ENCODE data around the gene TMEM239.
"Not testable (repeated sequence)": the region's sequence is repeated elsewhere in the genome, so short reads cannot be mapped to it uniquely, and the experiment has no call there.

The TMEM239 gene

DNA sequence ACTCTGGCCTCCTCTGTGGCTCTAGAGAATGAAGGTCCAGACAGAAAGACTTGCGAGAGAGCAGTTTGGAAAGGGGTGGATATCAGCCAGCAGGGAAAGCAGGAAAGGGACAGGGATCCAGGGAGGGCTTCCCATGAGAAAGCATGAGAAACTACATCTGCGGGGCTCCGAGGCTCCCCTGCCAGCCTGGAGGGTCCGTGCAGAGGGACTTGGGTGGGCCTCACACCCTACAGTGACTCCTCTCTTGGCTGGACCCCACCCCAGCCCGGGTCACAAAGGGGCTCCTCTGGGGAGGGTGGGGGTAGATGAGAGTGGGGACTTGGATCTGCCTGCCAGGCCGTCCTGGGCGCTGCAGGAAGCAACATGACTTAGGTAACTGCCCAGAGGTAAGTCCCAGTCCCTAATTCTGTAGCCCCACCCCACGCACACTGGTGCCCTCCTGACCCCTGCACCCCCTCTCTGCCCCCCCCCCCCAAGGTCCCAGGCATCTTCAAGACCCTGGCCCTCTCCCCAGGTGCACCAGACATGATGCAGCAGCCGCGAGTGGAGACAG, at the start of gene TMEM239:
TMEM239 (plus strand) TSS at position 335 of the 553 bp plus-strand sequence; CDS start at position 526, 191 bp downstream.
- Histone ChIP-seq H3K9ac (ENCODE audit: low read depth, low read length) (no peak within 1 kb of the TSS), H3K36me3 (ENCODE audit: control insufficient read depth, insufficient read depth, low read length) (no peaks in the 10 kb centered on the region), H3K9me3 (ENCODE audit: control insufficient read depth, insufficient read depth, low read length) (no peaks in the 10 kb centered on the region), H3K4me1 (ENCODE audit: control insufficient read depth, insufficient read depth, low read length) (peaks cover 5% of the 10 kb centered on the region), H3K4me3 (ENCODE audit: low read depth, low read length) (no peak within 1 kb of the TSS), H3K27me3 (ENCODE audit: control insufficient read depth, insufficient read depth, low read length) (peaks cover 27% of the 10 kb centered on the region)

DNA sequence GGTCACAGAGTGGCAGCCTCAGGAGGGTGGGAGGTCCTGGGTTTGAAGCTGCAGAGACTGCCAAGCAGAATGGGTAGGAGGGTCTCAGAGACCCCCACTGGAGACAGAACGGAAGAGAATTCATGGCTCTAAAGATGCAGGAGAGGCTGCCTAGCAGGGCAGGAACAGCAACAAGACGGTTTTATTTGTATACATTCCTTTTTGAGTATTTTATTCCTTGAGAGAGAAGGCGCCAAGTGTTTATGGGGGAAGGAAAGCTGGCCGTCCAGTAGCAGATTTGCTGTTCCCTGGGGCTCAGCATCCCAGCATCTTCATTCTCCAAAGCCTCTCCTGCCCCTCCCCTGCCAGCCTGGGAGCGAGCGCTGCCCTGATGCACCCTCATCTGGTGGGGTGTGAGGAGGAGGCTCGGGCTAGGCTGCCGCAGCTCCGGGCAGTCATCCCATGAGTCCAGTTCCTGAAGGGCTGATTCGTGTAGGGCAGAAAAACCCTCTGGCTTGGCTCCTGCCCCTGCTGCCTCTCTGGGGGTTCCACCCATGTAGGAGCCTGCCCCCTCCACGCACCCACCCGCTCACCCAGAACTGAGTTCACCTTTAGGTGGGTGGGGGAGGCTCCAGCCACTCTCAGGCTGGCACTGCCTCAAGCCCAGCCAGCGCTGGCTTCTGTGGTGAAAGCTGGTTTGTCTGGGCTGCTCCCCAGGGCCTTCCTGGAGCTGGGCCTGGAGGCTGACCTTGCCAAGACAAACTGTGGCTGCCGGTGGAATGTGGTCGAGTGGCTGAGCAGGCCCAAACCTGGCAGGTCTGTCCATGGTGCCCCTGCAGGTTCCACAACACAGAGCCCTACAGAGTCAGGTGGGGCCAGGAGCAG, 48.2 kb upstream of the TMEM239 start:
- Histone ChIP-seq H3K36me3 (ENCODE audit: control insufficient read depth, insufficient read depth, low read length) (no peaks in the 10 kb centered on the region), H3K9ac (ENCODE audit: low read depth, low read length) (no peak overlapping the region), H3K4me1 (ENCODE audit: control insufficient read depth, insufficient read depth, low read length) (no peaks in the 10 kb centered on the region), H3K9me3 (ENCODE audit: control insufficient read depth, insufficient read depth, low read length) (no peaks in the 10 kb centered on the region), H3K27me3 (ENCODE audit: control insufficient read depth, insufficient read depth, low read length) (peaks cover 2% of the 10 kb centered on the region), H3K4me3 (ENCODE audit: low read depth, low read length) (no peak overlapping the region)

DNA sequence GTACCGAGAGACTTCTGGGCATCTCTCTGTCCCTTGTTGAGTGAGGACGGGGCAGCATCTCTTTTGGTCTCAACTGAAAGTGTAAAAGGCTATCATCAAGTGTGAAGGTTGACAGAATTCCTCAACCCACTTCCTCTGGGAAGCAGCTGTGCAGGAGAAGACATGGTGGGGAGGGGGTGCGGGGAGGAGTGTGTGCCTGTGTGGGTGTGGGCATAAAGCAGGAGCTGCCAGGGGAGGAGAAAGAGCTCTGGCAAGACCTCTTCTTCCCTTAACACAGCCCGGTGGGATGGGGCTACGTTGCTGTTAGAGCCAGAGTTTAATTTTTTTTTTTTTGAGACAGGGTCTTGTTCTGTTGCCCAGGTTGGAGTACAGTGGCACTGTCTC, 47.5 kb upstream of the TMEM239 start:
- Histone ChIP-seq H3K9me3 (ENCODE audit: control insufficient read depth, insufficient read depth, low read length) (no peaks in the 10 kb centered on the region), H3K27me3 (ENCODE audit: control insufficient read depth, insufficient read depth, low read length) (peaks cover 2% of the 10 kb centered on the region), H3K36me3 (ENCODE audit: control insufficient read depth, insufficient read depth, low read length) (no peaks in the 10 kb centered on the region), H3K4me1 (ENCODE audit: control insufficient read depth, insufficient read depth, low read length) (no peaks in the 10 kb centered on the region), H3K9ac (ENCODE audit: low read depth, low read length) (no peak overlapping the region), H3K4me3 (ENCODE audit: low read depth, low read length) (no peak overlapping the region)

DNA sequence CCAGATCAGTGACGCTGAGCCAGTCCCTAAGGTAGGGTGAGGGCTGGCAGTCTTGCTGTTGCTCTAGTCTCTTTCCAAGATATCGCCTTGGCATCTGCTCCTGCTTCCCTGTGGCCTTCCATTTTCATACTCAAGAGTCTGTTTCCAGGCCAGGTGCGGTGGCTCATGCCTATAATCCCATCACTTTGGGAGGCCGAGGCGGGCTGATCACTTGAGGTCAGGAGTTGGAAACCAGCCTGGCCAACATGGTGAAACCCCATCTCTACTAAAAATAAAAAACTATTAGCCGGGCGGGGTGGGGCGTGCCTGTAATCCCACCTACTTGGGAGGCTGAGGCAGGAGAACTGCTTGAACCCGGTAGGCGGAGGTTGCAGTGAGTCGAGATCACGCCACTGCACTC, 46.1 kb upstream of the TMEM239 start:
- not testable (repeated sequence) for H3K36me3 ChIP-seq (ENCODE audit: control insufficient read depth, insufficient read depth, low read length)

DNA sequence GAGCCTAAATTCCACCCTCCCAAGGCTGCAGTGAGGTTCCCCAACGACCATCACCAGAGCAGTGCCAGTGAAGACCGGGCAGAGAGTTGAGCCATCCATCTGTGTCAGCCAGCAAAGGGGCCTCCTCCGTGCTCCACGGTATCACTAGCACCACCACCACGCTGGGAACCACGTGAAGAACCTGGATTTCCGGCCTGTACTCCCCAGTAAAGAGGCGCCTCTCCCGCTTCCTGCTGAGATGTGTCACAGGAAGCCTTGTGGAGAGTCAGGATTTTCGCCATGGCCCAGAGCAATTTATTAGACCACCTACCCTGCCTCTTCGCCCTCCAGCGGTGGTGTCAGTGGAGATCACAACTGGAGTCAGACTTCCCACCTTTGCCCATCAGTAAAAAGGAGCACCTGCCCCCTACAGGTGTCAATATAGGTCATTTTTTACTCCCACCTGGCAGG, 44.5 kb upstream of the TMEM239 start:
- Histone ChIP-seq H3K4me1 (ENCODE audit: control insufficient read depth, insufficient read depth, low read length) (no peaks in the 10 kb centered on the region), H3K9me3 (ENCODE audit: control insufficient read depth, insufficient read depth, low read length) (no peaks in the 10 kb centered on the region), H3K9ac (ENCODE audit: low read depth, low read length) (no peak overlapping the region), H3K36me3 (ENCODE audit: control insufficient read depth, insufficient read depth, low read length) (no peaks in the 10 kb centered on the region), H3K27me3 (ENCODE audit: control insufficient read depth, insufficient read depth, low read length) (peaks cover 2% of the 10 kb centered on the region), H3K4me3 (ENCODE audit: low read depth, low read length) (no peak overlapping the region)

More for the DNA sequence above, 46.1 kb upstream of the TMEM239 start:
- not testable (repeated sequence) for H3K9ac ChIP-seq (ENCODE audit: low read depth, low read length); H3K4me1 ChIP-seq (ENCODE audit: control insufficient read depth, insufficient read depth, low read length); H3K9me3 ChIP-seq (ENCODE audit: control insufficient read depth, insufficient read depth, low read length); H3K27me3 ChIP-seq (ENCODE audit: control insufficient read depth, insufficient read depth, low read length); H3K4me3 ChIP-seq (ENCODE audit: low read depth, low read length)

DNA sequence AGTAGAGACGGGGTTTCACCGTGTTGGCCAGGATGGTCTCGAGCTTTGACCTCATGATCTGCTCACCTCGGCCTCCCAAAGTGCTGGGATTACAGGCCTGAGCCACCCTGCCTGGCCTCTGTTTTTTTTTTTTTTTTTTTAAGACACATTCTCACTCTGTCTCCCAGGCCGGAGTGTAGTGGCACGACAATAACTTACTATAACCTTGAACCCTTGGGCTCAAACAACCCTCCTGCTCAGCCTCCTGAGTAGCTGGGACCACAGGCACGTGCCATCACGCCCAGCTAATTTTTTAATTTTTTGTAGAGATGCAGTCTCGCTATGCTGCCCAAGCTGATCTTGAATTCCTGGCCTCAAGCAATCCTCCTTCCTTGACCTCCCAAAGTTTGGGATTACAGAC, 42.4 kb upstream of the TMEM239 start:
- Histone ChIP-seq H3K9ac (ENCODE audit: low read depth, low read length) (no peak overlapping the region), H3K36me3 (ENCODE audit: control insufficient read depth, insufficient read depth, low read length) (no peaks in the 10 kb centered on the region), H3K27me3 (ENCODE audit: control insufficient read depth, insufficient read depth, low read length) (no peaks in the 10 kb centered on the region), H3K4me3 (ENCODE audit: low read depth, low read length) (no peak overlapping the region), H3K4me1 (ENCODE audit: control insufficient read depth, insufficient read depth, low read length) (no peaks in the 10 kb centered on the region), H3K9me3 (ENCODE audit: control insufficient read depth, insufficient read depth, low read length) (no peaks in the 10 kb centered on the region)

DNA sequence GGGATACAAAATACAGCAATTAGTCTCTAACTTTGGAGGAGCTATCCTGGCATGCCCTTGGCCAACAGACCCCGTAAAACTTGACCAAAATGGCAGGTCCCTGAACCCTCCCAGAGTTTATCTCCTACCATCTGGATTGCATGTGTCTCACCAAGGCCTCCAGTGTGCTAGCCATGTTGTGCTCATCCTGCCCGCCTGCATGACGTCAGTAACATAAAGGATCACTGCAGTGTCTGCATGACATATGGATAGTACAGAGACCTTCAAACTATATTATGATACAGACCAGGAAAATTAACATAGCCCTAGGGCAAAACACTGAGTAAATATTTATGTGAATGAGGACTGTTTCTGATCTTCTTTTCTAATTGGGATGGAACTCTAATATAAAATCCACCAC, 41.0 kb upstream of the TMEM239 start:
- Histone ChIP-seq H3K27me3 (ENCODE audit: control insufficient read depth, insufficient read depth, low read length) (no peaks in the 10 kb centered on the region), H3K4me1 (ENCODE audit: control insufficient read depth, insufficient read depth, low read length) (no peaks in the 10 kb centered on the region), H3K4me3 (ENCODE audit: low read depth, low read length) (no peak overlapping the region), H3K36me3 (ENCODE audit: control insufficient read depth, insufficient read depth, low read length) (no peaks in the 10 kb centered on the region), H3K9me3 (ENCODE audit: control insufficient read depth, insufficient read depth, low read length) (no peaks in the 10 kb centered on the region), H3K9ac (ENCODE audit: low read depth, low read length) (no peak overlapping the region)

DNA sequence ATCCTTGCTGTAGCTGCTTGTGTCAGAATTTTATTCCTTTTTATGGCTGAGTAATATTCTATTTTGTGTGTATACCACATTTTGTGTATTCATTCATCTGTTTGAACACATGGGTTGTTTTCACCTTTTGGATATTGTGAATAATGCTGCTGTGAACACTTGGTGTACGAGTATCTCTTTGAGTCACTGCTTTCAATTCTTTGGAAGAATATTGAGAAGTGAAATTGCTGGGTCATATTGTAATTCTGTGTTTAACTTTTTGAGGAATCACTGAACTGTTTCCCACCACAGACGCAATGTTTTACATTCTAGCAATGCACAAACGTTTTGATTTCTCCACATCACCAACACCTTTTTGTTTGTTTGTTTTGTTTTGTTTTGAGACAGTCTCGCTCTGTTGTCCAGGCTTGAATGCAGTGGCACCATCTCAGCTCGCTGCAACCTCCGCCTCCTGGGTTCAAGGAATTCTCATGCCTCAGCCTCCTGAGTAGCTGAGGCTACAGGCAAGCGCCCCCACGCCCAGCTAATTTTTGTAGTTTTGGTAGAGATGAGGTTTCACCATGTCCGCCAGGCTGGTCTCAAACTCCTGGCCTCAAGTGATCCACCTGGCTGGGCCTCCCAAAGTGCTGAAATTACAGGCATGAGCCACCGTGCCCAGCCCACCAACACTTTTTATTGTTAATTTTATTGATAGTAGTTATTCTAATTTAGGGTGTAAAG, 37.4 kb upstream of the TMEM239 start:
- H3K4me1 ChIP-seq (ENCODE audit: control insufficient read depth, insufficient read depth, low read length): no peaks in the 10 kb centered on the region
- H3K27me3 ChIP-seq (ENCODE audit: control insufficient read depth, insufficient read depth, low read length): no peaks in the 10 kb centered on the region
- no peak overlapping the region for H3K4me3 ChIP-seq (ENCODE audit: low read depth, low read length)
- no peak overlapping the region for H3K9ac ChIP-seq (ENCODE audit: low read depth, low read length)
- H3K36me3 ChIP-seq (ENCODE audit: control insufficient read depth, insufficient read depth, low read length): no peaks in the 10 kb centered on the region
- H3K9me3 ChIP-seq (ENCODE audit: control insufficient read depth, insufficient read depth, low read length): no peaks in the 10 kb centered on the region

DNA sequence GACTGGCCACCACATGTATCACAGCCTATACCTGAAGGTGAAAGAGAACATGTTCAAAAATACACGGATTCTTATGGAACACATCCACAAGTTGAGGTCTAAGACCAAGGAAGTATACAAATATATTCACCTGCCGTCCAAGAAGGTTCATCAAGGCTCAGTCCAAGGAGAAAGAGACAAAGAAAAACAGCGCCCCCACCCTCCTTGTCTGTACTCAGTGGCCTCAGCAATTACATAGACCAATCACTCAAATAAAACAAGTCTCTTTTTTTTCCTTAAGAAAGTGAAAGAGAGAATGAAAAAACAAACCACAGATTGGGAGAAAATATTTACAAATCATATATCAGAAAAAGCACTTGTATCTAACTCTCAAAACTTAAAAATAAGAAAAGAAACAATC, 35.2 kb upstream of the TMEM239 start:
- Histone ChIP-seq H3K9me3 (ENCODE audit: control insufficient read depth, insufficient read depth, low read length) (no peaks in the 10 kb centered on the region), H3K4me3 (ENCODE audit: low read depth, low read length) (no peak overlapping the region), H3K4me1 (ENCODE audit: control insufficient read depth, insufficient read depth, low read length) (no peaks in the 10 kb centered on the region), H3K27me3 (ENCODE audit: control insufficient read depth, insufficient read depth, low read length) (no peaks in the 10 kb centered on the region), H3K36me3 (ENCODE audit: control insufficient read depth, insufficient read depth, low read length) (no peaks in the 10 kb centered on the region), H3K9ac (ENCODE audit: low read depth, low read length) (no peak overlapping the region)

DNA sequence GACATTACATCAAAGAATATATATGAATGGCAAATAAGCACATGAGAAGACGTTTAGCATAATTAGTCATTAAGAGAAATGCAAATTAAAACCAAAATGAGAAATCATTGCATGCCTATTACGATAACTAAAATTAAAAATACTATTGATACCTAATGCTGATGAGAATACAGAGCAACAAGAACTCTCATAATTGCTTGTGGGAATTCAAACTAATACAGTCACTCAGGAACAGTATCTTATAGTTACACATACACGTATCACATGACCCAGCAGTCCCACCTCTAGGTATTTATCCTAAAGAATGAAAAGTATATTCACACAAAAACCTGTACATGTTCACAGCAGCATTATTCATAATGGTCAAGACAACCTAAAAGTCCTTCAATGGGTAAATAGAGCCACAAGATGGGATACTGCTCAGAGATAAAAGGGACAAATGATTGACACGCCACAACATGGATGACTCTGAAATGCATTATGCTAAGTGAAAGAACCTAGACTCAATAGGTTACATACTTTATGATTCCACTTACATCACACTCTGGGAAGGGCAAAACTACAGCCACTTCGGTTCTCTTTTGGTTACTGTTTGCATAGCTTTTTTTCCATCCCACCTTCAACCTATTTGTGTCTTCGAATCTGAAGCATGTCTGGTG, 32.1 kb upstream of the TMEM239 start:
- Histone ChIP-seq H3K4me1 (ENCODE audit: control insufficient read depth, insufficient read depth, low read length) (no peaks in the 10 kb centered on the region), H3K4me3 (ENCODE audit: low read depth, low read length) (no peak overlapping the region), H3K36me3 (ENCODE audit: control insufficient read depth, insufficient read depth, low read length) (no peaks in the 10 kb centered on the region), H3K9ac (ENCODE audit: low read depth, low read length) (no peak overlapping the region), H3K27me3 (ENCODE audit: control insufficient read depth, insufficient read depth, low read length) (no peaks in the 10 kb centered on the region), H3K9me3 (ENCODE audit: control insufficient read depth, insufficient read depth, low read length) (no peaks in the 10 kb centered on the region)

DNA sequence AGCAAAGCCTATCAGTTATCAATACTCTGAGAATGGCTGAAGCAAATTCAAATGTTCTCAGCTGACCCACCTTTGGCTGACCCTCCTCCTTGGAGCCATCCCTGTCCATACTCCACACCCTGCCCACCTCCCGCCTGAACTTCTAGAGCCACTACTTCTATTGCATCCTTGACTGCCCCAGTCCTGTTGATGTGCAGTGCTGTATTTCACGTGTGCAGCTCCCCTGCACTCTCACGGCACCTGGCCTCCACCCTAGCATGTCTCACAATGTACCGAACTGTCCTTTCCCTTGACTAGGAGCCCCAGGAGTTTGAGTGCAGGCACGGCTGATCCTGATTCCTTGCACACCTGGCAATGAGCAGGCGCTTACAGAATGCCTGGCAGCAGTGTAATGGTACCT, 22.7 kb upstream of the TMEM239 start:
- Histone ChIP-seq H3K9ac (ENCODE audit: low read depth, low read length) (no peak overlapping the region), H3K36me3 (ENCODE audit: control insufficient read depth, insufficient read depth, low read length) (peaks cover 19% of the 10 kb centered on the region), H3K4me1 (ENCODE audit: control insufficient read depth, insufficient read depth, low read length) (no peaks in the 10 kb centered on the region), H3K27me3 (ENCODE audit: control insufficient read depth, insufficient read depth, low read length) (no peaks in the 10 kb centered on the region), H3K9me3 (ENCODE audit: control insufficient read depth, insufficient read depth, low read length) (no peaks in the 10 kb centered on the region), H3K4me3 (ENCODE audit: low read depth, low read length) (no peak overlapping the region)

Measured in iPS-15b (cell line).